Activated naive CD4-positive, alpha-beta T cell treated with Interleukin-2 at 50 U/mL for 16 hours (primary cell): ENCODE measurements around the gene TTC21A.
A peak's percentile ranks its signal among the peaks of the same experiment; 100 is the strongest.

Experiments used
- DNase-seq: peaks from one replicate; pipeline ENCODE4 v3.0.0-alpha.2; 2020

TTC21A gene

DNA sequence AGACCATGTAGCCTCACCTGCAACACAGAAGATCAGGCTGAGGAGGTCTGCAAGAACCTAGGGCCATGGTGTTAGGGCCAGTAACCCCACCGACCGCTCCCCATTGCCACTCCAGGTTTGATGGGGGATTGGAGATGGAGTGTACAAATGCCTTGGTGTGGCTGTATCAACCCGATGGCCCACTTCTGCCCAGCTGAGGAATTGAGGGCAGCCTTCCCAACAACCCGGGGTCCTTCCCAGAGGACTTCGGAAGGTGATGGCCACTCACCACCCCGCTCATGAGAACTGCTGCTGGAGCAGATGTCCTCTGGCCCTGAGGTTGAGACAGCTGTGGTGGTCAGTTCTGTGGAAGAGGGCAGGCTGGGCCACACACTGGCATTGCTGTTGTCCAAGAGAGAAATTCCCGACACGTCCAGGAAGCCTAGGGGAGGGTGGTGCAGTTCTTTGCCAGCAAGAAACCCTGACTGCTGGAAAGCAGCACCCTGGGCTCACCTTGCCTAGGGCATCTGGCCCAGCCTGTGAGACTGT lies 8.9 kb upstream of the TTC21A start:
- DNase-seq, result no peak

DNA sequence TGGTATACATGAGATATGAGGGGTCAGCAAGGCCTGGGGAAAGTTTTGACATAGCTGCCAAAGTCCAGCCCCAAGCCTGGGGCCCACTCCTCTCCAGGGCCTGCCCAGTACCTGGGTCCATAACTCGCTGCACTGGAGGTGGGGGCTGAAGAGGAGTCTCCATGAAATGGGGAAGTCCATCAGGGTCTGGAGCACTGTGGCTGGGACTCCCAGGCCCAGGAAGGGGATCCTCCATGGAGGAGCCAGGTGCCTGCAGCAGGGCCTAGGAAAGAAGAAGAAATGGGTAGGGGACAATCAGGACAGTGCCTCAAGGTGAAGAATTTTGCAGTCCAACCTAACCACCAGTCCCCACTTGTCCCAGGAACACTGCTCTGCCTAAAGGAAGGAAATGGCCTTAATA lies 8.2 kb upstream of the TTC21A start:
- no peak for DNase-seq

DNA sequence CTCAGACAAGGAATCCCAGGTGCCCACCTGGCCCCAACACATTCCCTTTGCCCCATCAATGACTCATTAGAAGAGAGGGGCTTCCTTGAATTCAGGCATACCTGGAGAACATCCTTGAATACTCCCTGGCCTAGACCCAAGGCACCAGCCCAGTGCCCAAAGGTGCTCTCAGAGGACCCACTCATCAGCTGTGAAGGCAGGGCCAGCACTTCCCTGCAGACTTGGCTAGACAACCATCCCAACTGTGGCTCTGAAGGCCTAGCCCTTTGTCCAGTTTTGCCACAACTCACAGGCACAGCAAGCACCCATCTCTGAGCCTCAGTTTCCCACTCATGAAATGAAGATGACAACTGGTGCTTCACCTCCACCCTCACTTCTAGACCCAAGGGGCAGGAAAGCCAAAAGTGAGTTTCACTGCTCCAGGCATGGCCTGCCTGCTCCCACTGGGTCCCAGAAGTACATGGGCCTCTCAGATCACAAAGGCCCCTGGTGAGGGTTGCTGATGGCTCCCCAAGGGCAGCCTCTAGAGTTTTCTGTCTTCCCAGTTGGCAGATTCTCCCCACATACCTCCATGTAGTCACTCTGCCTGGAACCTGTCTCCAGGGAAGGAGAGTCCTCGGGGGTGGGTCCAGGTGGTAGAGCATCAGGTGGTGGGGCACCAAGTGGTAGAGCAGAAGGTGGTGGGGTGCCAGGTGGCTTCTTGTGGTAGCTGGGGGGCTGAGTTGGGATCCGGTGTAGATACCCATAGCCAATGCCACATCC lies 7.6 kb upstream of the TTC21A start:
- DNase-seq, result no peak

DNA sequence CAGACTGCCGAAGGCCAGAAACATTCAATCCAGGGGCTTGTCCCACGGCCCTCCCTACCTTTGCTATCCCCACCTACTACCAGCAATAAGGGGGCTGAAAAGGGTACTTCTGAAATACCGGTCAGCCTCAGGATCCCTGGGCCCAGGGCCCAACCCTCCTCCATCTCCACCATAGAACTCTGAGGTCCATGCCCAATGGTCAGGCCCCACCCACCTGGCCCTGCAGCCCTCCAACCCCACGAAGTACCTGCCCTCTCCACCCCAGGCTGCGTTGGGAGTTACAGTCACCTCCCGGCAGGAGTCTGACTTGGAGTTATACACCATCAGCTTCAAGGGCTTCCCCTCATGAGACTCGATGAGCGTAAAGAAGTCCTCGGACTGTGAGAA lies 7.0 kb upstream of the TTC21A start:
- no peak for DNase-seq

DNA sequence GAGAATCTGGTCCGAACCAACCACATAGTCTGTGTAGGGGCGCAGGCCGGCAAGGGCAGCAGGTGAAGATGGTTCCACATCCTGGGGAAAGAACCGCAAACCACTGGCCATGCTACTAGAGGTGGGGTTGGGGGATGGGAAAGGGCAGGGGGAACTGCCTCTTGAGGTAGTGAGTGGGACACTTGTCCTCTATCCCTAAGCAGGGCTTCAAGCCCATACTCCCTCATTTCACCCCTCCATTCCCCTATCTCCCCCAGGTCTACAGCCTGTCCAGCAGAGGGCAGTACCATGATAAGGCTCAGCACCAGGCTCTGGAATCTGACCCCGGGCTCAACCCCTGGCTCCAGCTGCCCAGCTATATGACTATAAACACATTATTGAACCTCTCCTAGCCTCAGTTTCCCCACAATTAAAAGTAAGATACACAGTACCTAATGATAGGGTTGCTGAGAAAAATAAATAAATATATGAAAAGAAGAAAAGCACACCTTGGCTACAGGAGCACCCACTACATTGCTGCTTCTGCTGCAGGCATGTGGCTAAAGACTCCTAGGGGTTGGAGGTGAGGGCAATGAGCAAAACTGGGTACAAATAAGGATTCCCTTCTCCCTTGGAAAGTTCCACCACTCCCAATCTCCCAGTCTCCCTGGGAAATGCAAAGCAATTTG lies 6.3 kb upstream of the TTC21A start:
- DNase-seq, result peak; percentile 47

DNA sequence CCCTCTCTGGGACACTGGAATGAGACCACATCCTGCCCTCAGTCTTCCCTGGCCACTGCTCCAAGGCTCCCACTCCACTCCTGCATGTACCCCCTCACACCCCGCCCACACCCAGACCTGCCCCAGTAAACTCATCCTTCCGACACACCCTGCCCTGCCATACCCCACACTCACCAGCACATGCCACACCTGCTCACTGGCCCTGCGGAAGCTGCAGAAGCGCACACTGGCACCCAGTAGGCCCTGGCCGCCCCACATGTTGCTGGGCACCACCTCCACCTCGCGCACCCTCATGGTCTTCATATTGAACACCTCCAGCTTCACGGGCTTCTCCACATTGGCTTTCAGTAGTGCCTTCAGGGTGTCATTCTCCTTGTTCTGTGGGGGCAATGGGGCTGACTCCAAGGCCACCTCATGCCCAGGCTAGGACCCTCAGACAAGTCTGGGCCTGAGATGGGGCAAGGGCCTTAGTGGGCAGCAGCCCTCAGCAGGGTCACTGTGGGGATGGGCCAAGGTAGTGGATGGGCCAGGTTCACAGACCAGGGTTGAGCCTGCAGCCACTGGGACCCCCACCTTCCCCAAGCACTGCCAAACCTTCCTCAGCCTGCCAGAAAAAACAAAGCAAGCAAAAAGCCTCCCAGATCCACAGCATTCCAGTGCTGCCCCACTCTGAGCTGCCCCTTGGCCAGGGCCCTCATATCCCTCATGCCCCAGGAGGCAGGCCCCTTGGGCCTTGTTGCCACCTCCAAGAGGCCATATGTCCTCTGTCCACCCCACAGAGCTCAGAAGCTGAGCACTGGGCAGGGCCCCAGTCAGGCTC lies 4.8 kb upstream of the TTC21A start:
- no peak for DNase-seq

DNA sequence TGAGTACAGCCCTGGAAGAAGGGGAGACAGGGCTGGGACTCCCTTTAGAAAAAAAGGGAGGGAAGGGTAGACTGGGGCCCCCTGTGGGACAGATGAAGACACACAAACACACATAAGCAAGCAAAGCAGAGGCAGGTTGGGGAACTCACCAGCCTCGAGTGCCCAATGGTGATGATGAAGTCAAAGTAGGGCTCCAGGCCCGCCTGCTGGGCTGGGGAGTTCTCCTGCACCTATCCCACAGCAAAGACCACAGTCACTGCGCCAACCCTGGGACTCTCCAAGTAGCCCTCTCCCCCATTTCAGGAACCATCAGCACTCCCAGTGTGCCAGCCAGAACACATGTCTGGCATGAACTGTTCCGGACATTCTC lies 4.2 kb upstream of the TTC21A start:
- DNase-seq, result no peak

DNA sequence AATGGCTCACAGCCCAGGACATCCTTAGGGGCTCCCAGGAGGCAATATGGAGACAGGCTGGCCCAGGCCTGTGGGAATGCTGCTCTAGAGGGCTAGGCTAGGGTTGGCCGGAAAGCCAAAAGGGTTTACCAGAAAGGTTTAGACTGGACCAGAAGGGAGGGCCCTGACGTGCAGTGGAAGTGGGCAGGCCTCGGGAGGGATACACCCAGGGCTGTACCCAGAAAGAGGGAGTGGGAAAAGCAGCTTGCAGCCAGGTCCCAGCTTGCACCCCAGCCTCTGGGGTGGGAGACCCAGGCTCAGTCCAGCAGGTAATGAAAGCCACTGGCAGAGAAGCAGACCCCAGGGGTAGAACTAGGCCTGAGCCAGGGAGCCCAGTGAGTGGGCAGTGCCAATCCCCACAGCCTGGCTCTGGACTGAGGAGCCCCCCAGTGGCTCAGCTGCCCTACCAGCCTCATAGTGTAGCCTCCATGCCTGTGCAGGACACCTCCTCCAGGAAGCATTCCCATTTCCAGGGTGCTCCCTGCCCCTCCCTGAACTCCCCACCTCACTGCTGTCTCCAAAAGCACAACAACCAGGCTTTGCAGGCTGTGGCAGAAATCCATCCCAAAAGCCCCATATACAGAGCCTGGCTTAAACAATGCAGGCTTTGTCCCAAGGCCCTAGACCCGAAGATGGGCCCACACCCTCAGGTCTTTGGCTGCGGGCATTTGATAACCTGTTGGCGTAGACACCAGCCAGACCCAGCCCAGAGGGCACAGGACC lies 3.5 kb upstream of the TTC21A start:
- no peak for DNase-seq

DNA sequence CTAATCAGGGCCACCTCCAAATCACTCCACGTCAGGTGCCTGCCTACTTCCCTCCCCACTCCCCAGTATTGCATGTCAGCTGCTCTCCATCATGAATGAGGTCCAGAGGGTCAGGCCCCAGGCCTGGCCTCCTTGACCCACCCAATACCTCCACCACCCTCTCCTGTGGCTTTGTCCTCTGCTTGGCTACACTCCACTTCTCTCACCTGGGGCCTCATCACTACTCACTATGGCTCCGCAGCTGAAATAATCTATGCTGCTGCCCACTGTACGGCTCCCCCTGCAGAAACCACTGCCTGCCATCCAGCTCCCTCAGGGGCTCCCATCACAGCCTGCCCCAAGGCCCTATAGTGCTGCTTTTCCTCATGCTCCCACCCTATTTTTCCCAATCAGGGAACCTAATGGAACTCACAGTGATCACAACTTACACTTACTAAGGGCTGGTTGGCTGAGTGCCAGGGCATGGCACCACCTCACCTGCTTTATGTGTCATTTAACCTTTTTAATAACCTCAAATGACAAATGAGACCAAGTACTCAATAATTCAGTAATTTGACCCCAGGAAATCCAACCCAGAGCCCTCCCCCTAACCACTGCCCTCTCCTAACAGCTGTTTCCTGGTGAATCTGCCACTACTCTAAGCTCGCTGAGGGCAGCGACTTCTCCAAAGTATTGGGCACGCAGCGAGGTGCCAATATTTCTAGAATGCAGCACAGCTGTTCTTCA lies 2.4 kb upstream of the TTC21A start:
- DNase-seq, result no peak

DNA sequence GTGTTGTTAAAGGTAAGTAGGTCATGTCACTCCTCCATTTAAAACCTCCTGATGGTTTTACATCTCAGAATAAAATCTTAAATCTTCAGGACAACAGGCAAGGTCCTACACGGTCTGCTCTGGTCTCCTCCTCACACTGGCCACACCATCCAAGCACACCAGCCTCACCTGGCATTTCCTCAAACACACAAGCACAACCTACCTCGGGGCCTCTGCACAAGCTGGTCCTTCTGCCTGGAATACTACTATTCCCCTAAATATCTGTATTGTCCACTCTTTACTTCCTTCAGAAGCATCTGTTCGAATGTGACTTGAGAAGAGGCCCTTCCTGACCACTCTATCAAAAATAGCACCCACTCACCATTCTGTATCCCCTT lies 1.8 kb upstream of the TTC21A start:
- DNase-seq, result no peak

DNA sequence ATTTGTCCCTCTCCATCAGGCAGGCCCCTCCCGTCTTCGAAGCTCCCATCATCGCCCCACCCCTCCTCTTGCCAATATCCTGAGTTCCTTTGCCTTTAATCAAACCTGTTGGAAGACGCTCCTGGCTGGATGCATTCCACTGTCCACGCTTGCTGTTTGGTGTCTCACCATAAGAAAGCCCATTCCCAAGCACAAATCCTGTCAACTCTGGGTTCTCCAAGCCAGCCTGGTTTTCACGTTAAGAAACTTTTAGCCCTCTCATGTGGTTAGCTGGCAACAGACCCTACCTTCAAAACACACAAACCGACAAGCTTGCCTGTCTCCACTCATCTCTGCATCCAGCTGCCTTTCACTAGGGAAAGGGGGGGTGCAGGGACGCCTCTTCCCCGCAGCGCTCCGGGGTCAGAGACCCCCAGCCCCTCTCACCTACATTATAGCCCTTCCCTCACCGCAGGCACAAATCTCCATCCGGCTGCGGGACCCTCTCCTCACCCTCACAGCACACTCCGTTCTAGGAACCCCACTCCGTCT lies 1.1 kb upstream of the TTC21A start:
- DNase-seq, result no peak

DNA sequence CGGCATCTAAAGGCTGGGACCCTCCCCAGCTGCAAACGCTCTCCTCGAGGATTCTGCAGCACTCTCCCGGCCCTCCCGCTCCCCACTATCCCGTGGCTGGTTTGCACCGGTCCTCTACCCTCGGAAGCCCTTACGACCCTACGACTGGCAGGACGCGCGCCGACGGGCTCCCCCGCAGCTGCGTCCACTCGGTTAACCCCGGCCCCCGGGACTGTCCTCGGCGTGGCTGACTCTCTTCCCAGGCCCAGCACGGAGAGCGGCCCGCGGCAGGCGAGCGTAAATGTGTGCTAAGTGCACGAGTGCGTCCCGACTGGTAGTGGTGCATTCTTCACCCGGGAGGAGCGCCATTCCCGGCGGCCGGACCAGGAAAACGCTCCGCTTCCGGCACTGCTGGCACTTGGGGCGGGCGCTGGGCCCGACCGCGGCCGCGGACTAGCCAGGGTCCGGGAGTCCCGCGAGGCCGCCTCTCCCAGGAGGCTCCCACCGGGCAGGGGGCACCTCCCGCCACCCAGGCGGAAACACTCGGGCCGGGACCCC lies 561 bp upstream of the TTC21A start:
- peak; percentile 12 for DNase-seq

DNA sequence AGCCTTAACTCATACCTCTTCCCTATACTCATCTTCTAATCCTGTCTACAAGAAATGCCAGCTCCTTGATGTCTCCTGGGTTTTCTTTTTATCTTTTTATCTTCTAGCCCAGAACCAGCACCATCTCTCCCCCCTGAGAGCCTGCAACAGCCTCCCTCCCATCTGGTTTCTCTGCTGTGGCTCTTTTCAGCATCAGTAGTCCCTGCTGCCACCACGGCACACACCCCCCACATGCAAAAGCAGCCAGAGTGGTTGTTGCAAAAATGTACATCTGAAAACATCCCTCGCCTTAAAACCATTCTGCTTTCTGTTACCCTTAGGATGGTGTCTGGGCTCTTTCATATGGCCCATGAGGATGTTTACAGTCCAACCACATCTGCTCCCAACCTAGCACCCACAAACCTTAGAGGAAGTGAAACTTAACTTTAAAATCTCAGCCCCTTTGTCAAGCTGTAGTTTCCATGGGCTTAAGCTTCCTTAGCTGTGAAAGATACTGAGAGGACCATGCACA lies 775 bp downstream of the TTC21A start:
- DNase-seq, result no peak

DNA sequence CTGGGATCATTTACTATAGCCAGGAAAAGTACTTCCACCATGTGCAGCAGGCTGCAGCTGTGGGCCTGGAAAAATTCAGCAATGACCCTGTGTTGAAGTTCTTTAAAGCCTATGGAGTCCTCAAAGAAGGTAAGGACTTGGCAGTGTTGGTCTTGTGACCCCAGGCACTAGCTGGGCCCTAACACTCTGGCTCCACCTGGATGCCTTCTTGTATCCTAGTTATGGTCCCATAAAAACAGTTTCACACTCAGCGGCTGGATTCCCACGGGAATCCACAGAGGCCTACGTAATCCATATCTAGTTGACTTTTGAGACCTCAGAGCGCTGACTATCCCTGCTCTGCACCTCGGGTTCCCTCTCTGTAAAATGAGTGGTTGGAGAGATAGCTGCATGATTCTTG lies 1.6 kb downstream of the TTC21A start:
- no peak for DNase-seq

DNA sequence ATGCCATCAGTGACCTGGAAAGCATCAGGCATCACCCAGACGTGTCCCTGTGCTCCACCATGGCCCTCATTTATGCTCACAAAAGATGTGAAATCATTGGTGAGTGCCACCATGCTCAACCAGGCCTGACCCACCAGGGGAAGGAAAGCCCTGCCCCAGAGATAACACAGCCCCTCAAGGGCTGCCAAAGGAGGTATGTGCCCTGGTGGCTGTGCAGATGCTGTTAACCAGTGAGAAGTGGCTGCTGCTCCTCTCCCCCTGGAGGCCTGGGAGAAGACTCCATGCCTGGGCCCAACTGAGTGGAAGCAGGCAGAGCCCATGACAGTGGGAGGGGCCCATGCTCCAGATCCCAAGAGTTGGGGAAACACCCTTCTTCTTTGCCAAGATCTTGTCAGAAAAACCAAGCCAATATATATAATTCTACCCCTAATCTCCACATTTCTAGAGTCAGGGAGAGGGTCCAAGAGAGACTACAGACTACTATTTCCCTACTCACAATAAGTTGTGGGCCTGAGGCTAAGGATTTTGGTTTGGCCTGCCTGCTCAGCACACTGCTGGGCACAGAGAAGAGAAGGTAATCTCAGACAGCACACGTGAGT lies 2.7 kb downstream of the TTC21A start:
- DNase-seq, result no peak

DNA sequence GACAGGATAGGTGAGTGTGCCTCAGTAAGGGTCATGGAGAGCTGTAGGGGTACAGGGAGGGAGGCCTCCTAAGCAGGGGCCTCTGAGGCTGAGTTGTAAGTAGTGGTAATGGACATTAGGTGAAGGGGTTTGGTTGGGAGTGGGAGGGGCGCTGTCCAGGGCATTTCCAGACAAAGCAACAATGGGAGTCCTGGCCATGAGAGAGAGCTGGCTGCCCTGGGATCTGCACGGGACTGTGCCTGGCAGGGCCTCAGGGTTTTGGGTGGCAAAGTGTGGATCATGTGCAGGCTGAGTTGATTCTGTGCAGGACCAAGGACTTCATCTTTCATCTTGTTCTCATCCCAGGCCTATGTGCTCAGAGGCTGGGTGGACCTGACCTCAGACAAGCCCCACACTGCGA lies 4.6 kb downstream of the TTC21A start:
- DNase-seq, result no peak

DNA sequence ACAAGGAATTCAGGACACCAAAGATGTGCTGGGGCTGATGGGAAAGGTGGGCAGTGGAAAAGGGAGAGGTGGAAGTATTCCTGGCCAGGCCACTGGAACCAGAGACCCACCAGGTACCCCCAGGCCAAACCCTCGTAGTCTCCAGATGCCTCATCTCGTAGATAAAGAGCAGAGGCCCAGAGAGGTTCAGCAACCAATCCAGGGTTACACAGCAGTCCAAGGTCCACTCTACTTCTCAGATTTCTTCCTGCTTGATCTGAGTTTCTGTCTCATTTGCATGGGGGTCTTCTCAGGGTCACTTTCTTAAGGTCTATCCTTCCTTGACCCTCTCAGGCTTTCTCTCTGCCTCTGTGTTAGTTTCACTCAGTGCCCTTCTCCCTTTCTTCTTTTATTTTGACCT lies 5.1 kb downstream of the TTC21A start:
- DNase-seq, result no peak

DNA sequence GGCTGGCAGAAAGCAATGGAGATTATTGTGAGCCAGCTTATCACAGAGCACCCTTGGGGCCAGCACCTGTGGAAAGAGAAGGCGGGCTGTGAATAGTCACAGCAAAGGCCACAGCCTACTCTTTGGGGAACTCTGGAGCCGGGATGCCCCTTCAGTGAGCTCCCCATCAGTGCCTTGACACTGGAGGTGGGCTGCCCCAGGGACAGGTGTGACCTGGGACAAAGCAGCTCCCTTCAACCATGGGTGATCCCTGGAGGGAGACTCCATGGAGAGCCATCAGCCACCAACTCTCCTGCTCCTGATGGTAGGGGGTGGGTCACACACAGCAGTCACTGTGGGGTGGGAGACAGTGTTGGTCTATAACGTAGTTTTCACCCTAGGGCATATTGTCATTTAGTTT lies 5.8 kb downstream of the TTC21A start:
- DNase-seq, result no peak

DNA sequence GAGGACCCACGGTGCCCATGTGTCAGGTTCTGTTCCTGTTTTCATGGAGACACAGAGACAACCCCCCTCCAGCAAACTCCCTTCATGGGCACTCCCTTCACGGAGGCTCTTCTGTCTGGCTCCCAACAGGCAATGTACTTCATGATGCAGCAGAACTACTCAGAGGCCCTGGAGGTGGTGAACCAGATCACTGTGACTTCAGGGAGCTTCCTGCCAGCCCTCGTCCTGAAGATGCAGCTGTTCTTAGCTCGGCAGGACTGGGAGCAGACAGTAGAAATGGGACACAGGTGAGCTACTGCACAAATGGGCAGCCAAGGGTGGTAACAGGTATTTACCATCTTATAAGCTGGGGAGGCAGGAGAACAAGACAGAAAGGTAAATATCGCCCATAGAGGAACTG lies 7.0 kb downstream of the TTC21A start:
- no peak for DNase-seq

DNA sequence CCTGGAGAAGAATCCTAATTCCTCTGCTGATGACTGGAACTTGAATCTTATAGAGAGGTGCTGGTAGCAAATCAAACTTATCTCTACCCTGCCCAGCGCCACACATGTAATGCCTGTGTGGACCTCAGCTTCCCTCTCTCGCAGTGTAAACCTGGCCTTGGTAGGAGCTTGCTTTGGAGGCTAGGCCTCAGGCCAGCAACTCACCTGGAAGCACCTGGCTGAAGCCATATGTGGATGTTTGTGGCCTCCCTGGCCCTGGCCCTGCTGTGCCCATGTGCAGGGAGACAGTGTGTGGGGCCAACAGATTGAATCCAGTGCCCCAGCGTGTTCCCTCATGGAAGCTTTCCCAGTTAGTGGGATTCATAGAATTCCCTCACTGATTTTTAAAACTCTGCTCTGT lies 8.4 kb downstream of the TTC21A start:
- no peak for DNase-seq

DNA sequence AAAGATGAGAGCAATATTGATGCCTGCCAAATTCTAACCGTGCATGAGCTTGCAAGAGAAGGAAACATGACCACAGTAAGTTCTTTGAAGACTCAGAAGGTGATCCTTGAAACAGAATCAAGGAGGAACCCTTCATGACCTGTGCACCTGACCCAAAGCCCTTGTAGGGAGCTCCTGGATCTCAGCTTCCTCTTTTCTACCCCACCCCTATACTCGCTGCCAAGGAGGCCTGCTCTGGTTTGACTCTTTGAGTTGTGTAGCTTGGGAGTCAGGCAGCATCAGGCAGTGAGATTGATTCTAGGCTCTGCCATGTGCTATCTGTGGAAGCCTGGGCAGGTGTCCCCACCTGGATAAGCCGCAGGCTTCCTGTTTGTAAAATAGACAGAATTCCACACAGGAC lies 10.6 kb downstream of the TTC21A start:
- DNase-seq, result no peak
